GM12878 (cell line): ENCODE measurements around the gene WDFY1. TPM values are rescaled to one million over a fixed set of nuclear protein-coding genes. Genes with fewer than 3 reads are reported as not detected.

Source experiments
- ASH2L ChIP-seq: fragments of 300-600, 200-600 bp; sonication (generic); IDR thresholded peaks from 2 replicates; pipeline ENCODE4 v1.6.1; 2017; ENCODE audit warnings: low read depth, mild to moderate bottlenecking, borderline replicate concordance
- CHD2 ChIP-seq: IDR thresholded peaks from 2 replicates; pipeline ENCODE4 v1.6.1; 2011; ENCODE audit warnings: low read depth, low read length, improper control_type of control experiment, borderline replicate concordance
- CHD4 ChIP-seq: fragments of 200-600 bp; sonication (generic); IDR thresholded peaks from 2 replicates; pipeline ENCODE4 v1.6.1; 2016; ENCODE audit warnings: mild to moderate bottlenecking
- ESRRA ChIP-seq: IDR thresholded peaks from 2 replicates; pipeline ENCODE4 v1.6.1; 2012; ENCODE audit warnings: mild to moderate bottlenecking, low read length, improper control_type of control experiment
- ETV6 ChIP-seq, 2 experiments: fragments of 450-650 bp in 1 of 2; IDR thresholded peaks in 1 of 2; conservative IDR thresholded peaks in 1 of 2; 2 replicates each; pipeline ENCODE4 v1.6.1; 2014; ENCODE audit warnings: antibody characterized with exemption in 1 of 2, borderline replicate concordance in 1 of 2, low read depth in 1 of 2, mild to moderate bottlenecking in 1 of 2, moderate library complexity in 1 of 2
- IRF3 ChIP-seq: fragments of 450-650 bp; IDR thresholded peaks from 2 replicates; pipeline ENCODE4 v1.6.1; 2014; ENCODE audit warnings: mild to moderate bottlenecking
- LARP7 ChIP-seq: fragments of 450-650 bp; IDR thresholded peaks from 2 replicates; pipeline ENCODE4 v1.6.1; 2017; ENCODE audit warnings: mild to moderate bottlenecking
- MAX ChIP-seq: IDR thresholded peaks from 2 replicates; pipeline ENCODE4 v1.6.1; 2012; ENCODE audit warnings: low read depth, low read length, improper control_type of control experiment
- MXI1 ChIP-seq: fragments of 150-350 bp; IDR thresholded peaks from 2 replicates; pipeline ENCODE4 v1.6.1; 2011; ENCODE audit warnings: low read depth, mild to moderate bottlenecking, inconsistent platforms, low read length, improper control_type of control experiment
- POU2F2 ChIP-seq: IDR thresholded peaks from 3 replicates; pipeline ENCODE4 v1.6.1; 2011; ENCODE audit warnings: low read depth, mild to moderate bottlenecking, low read length, borderline replicate concordance
- RELB ChIP-seq: fragments of 450-650 bp; IDR thresholded peaks from 2 replicates; pipeline ENCODE4 v1.6.1; 2017; ENCODE audit warnings: low read depth, mild to moderate bottlenecking, moderate library complexity
- SMC3 ChIP-seq: IDR thresholded peaks from 2 replicates; pipeline ENCODE4 v1.6.1; 2011; ENCODE audit warnings: low read length, improper control_type of control experiment, borderline replicate concordance
- SREBF1 ChIP-seq: IDR thresholded peaks from 2 replicates; pipeline ENCODE4 v1.6.1; 2012; ENCODE audit warnings: mild to moderate bottlenecking, low read length
- YY1 ChIP-seq: IDR thresholded peaks from 2 replicates; pipeline ENCODE4 v1.6.1; 2011; ENCODE audit warnings: low read depth, mild to moderate bottlenecking, low read length
- ZNF217 ChIP-seq: fragments of 450-650 bp; IDR thresholded peaks from 2 replicates; pipeline ENCODE4 v1.6.1; 2017; ENCODE audit warnings: antibody characterized with exemption, mild to moderate bottlenecking
- polyA plus RNA-seq, 11 experiments: library from polyadenylated mRNA; depleted of rRNA in 4 of 11; unstranded in 6 of 11; stranded (reverse) in 5 of 11; fragments of >200 nt; fragmentation: Nextera tagmentation in 4 of 11; fragmentation: Illumina TruSeq in 1 of 11; extraction: Ambion mirVana in 4 of 11; extraction: Trizol in 1 of 11; gene quantifications; 1 replicate in 1 of 11; 2 replicates in 10 of 11; pipeline versions ENCODE4 v1.2.1 to v1.2.3, GENCODE V29; 2011 to 2016; ENCODE audit warnings: inconsistent platforms in 2 of 11, missing spikeins in 2 of 11, low read depth in 1 of 11
- total RNA-seq, 4 experiments: library from RNA; depleted of rRNA in 3 of 4; stranded (reverse); fragments of >200 nt in 3 of 4; fragmentation: Illumina TruSeq in 1 of 4; extraction: Trizol in 1 of 4; gene quantifications; 2 replicates each; pipeline versions ENCODE4 v1.2.1 to v1.2.3, GENCODE V29; 2013 to 2021
- TF ChIP-seq, protein P1 (sequence below): fragments of 450-650 bp; IDR thresholded peaks from 2 replicates; pipeline ENCODE4 v1.6.1; 2016; ENCODE audit warnings: mild to moderate bottlenecking
- TF ChIP-seq, protein P2 (sequence below): fragments of 450-650 bp; IDR thresholded peaks from 2 replicates; pipeline ENCODE4 v1.6.1; 2017; ENCODE audit warnings: mild to moderate bottlenecking, moderate library complexity
- TF ChIP-seq, protein P3 (sequence below): IDR thresholded peaks from 2 replicates; pipeline ENCODE4 v1.6.1; 2011; ENCODE audit warnings: borderline replicate concordance, low read depth, mild to moderate bottlenecking, moderate library complexity, low read length; ENCODE audit not compliant: insufficient read depth, poor library complexity, severe bottlenecking

WDFY1 gene
- total and polyA plus RNA-seq, 10 of the 15 experiments (the other 5 are each of a cell fraction or from before 2014, with no cell fraction given) = 2.9 to 28.1 (median 13.1) TPM

DNA sequence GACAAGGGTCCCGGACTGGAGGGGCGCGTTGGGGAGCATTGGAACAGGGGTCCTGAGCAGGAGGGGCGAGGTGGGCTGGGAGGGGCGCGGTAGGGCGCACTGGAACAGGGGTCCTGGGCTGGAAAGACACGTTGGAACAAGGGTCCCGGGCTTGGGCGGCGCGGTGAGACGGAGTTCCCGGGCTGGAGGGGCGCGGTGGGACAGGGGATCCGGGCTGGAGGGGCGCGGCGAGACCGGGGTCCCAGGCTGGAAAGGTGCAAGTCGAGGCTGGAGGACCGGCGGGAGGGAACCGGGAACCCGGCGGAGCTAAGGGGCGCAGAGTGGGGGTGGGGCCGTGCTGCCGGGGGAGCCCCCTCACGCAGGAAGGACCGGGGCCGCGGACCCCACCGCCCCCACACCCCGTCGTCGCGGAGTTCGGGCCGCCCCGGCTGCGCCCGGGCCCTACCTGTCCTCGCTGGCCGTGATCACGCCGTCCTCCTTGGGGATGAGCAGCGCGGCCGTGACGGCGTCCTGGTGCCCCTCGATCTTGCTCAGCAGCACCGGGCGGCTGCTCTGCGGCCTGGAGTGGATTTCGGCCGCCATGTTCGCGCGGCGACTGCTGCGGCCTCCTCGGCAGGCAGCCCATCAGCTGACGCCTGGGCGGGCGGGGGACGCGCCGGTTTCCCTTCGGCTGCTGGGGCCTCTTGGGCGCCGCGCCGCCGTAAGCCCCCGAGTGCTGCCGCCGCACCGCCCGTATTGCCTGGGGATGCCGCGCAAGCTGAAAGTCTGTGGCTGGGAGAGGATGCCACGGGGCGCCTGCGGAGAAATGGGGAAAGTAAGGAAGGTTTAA lies at the start of gene WDFY1 (continued):
- 0 out of 2 replicates have a peak, but pooled peaks have one; percentile 67 for TF ChIP-seq ASH2L
- TF ChIP-seq SREBF1 = no peak
- TF ChIP-seq, protein P1, sequence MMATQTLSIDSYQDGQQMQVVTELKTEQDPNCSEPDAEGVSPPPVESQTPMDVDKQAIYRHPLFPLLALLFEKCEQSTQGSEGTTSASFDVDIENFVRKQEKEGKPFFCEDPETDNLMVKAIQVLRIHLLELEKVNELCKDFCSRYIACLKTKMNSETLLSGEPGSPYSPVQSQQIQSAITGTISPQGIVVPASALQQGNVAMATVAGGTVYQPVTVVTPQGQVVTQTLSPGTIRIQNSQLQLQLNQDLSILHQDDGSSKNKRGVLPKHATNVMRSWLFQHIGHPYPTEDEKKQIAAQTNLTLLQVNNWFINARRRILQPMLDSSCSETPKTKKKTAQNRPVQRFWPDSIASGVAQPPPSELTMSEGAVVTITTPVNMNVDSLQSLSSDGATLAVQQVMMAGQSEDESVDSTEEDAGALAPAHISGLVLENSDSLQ = peak; percentile 79
- peak; percentile 49; the same call in 1 of the 2 replicates for TF ChIP-seq ZNF217
- peak; percentile 67; the same call in 1 of the 3 replicates for TF ChIP-seq POU2F2
- peak; percentile 96 for TF ChIP-seq LARP7
- TF ChIP-seq, protein P2, sequence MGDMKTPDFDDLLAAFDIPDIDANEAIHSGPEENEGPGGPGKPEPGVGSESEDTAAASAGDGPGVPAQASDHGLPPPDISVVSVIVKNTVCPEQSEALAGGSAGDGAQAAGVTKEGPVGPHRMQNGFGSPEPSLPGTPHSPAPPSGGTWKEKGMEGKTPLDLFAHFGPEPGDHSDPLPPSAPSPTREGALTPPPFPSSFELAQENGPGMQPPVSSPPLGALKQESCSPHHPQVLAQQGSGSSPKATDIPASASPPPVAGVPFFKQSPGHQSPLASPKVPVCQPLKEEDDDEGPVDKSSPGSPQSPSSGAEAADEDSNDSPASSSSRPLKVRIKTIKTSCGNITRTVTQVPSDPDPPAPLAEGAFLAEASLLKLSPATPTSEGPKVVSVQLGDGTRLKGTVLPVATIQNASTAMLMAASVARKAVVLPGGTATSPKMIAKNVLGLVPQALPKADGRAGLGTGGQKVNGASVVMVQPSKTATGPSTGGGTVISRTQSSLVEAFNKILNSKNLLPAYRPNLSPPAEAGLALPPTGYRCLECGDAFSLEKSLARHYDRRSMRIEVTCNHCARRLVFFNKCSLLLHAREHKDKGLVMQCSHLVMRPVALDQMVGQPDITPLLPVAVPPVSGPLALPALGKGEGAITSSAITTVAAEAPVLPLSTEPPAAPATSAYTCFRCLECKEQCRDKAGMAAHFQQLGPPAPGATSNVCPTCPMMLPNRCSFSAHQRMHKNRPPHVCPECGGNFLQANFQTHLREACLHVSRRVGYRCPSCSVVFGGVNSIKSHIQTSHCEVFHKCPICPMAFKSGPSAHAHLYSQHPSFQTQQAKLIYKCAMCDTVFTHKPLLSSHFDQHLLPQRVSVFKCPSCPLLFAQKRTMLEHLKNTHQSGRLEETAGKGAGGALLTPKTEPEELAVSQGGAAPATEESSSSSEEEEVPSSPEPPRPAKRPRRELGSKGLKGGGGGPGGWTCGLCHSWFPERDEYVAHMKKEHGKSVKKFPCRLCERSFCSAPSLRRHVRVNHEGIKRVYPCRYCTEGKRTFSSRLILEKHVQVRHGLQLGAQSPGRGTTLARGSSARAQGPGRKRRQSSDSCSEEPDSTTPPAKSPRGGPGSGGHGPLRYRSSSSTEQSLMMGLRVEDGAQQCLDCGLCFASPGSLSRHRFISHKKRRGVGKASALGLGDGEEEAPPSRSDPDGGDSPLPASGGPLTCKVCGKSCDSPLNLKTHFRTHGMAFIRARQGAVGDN = peak; percentile 94
- peak; percentile 52; the same call in 1 of the 2 replicates for TF ChIP-seq CHD2
- no peak for TF ChIP-seq ETV6 (conservative IDR thresholded peaks at IDR 0.05 in 1 of 2, IDR thresholded peaks at IDR 0.05 in 1 of 2; ENCODE audit: borderline replicate concordance in 1 of 2, low read depth in 1 of 2)
- peak; percentile 77 for TF ChIP-seq RELB
- peak; percentile 95 for TF ChIP-seq YY1
- TF ChIP-seq CHD4 = no peak
- TF ChIP-seq SMC3 = peak; percentile 22; the same call in 1 of the 2 replicates
- TF ChIP-seq, protein P3, sequence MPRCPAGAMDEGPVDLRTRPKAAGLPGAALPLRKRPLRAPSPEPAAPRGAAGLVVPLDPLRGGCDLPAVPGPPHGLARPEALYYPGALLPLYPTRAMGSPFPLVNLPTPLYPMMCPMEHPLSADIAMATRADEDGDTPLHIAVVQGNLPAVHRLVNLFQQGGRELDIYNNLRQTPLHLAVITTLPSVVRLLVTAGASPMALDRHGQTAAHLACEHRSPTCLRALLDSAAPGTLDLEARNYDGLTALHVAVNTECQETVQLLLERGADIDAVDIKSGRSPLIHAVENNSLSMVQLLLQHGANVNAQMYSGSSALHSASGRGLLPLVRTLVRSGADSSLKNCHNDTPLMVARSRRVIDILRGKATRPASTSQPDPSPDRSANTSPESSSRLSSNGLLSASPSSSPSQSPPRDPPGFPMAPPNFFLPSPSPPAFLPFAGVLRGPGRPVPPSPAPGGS = peak; percentile 11
- 0 out of 2 replicates have a peak, but pooled peaks have one; percentile 51 for TF ChIP-seq MXI1
- TF ChIP-seq MAX = peak; percentile 49
- TF ChIP-seq ESRRA = no peak
- TF ChIP-seq IRF3 = no peak
